ENCODE measurements around the gene TMEM204.

TMEM204 gene

GRCh38 chr16:1539720-1540555, 6.5 kb downstream of the TMEM204 start:
- no peak for DNase-seq

- DNase-seq: no peak
Measured at GRCh38 chr16:1540556-1540855, 7.0 kb downstream of the TMEM204 start.

GRCh38 chr16:1541293-1542165, 8.1 kb downstream of the TMEM204 start:
- no peak for DNase-seq

- DNase-seq: no peak
Measured at GRCh38 chr16:1542166-1542500, 8.7 kb downstream of the TMEM204 start.

- DNase-seq: no peak
Measured at GRCh38 chr16:1542533-1542932, 9.1 kb downstream of the TMEM204 start.

GRCh38 chr16:1543085-1543896, 9.8 kb downstream of the TMEM204 start:
- peak; percentile 57 for DNase-seq

GRCh38 chr16:1545044-1546040, 11.9 kb downstream of the TMEM204 start:
- no peak for DNase-seq

GRCh38 chr16:1546430-1546829, 13.0 kb downstream of the TMEM204 start:
- no peak for DNase-seq

- DNase-seq: no peak
Measured at GRCh38 chr16:1548233-1548632, 14.8 kb downstream of the TMEM204 start.

- no peak for DNase-seq
Measured at GRCh38 chr16:1548727-1549126, 15.3 kb downstream of the TMEM204 start.

GRCh38 chr16:1550069-1550468, 16.6 kb downstream of the TMEM204 start:
- no peak for DNase-seq

- DNase-seq: no peak
Measured at GRCh38 chr16:1550696-1551095, 17.2 kb downstream of the TMEM204 start.

GRCh38 chr16:1551166-1551565, 17.7 kb downstream of the TMEM204 start:
- no peak for DNase-seq

GRCh38 chr16:1552129-1552528, 18.7 kb downstream of the TMEM204 start:
- DNase-seq: no peak

- no peak for DNase-seq
Measured at GRCh38 chr16:1553946-1554825, 20.7 kb downstream of the TMEM204 start.

GRCh38 chr16:1554826-1555445, 21.5 kb downstream of the TMEM204 start:
- no peak for DNase-seq

GRCh38 chr16:1556254-1556653, 22.8 kb downstream of the TMEM204 start:
- no peak for DNase-seq

- DNase-seq: no peak
Measured at GRCh38 chr16:1557074-1557473, 23.6 kb downstream of the TMEM204 start.

- no peak for DNase-seq
Measured at GRCh38 chr16:1557576-1557975, 24.1 kb downstream of the TMEM204 start.

GRCh38 chr16:1559446-1559975, 26.0 kb downstream of the TMEM204 start:
- DNase-seq: no peak

Measured in left hindlimb (tissue), 1 donor.